ENCODE results near the gene FOXN3.
A peak's percentile ranks its signal among the peaks of the same experiment; 100 is the strongest.

FOXN3 gene

GRCh38 chr14:89249972-89250654, 166.9 kb downstream of the FOXN3 start:
- no peak for DNase-seq (ENCODE audit: low spot score)

DNA sequence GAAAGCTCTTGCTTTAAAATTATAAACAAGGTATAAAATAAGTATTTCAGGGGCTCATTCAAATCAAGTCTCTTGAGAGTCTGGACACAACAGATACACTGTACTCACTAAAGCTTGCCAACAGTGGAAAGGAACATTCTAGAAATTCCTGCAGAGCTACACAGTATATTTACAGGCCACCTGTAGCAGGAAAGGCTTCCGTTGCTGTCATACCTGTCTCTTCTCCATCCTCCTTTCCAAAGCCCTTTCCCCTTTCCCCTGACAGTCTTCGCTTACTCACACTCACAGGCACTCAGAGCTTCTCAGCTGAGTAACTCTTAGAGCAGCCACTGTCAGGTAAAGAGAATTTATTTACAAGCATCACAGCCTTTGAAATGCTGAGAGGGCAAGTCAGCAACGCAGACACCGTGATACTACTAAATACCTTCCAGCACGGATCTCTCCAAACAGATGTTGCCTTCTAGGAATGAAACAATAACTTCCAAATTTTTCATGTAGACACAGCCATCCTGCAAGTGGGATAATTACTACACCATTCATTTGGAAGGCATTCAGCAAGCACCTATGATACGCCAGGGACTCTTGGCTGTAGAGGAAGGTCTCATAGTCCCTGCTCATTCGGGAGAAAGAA, 167.9 kb downstream of the FOXN3 start:
- no peak for DNase-seq (ENCODE audit: low spot score)

DNA sequence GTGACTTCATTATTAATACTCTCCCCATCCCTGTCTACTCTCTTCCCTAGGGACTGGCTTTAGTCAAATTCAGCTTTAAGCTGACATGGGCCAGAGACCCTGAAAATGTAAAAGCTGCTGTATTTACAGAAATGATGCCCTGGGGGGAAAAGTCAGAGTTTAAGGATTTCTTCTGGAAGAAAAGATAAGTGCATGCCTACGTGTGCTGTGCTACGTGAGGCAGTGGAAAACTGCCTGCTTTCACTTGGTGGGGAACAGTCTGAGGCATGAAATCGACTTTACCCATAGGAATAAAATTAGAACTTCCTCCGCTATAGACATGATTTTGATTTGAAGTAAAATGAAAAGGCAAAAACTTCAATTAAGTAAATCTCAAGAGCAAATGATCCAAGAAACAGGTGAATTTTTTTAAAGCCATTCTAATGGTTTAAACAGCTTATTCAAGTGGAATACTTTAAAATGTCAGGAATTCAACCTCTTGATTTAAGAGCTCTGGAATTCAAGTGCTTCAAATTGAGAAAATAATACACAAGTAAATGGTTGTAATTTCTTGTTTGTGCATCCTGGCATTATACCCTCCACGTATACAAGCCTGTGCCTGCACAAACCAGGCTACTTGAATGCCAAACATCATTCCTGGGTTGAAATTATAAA, 168.5 kb downstream of the FOXN3 start:
- no peak for DNase-seq (ENCODE audit: low spot score)

DNA sequence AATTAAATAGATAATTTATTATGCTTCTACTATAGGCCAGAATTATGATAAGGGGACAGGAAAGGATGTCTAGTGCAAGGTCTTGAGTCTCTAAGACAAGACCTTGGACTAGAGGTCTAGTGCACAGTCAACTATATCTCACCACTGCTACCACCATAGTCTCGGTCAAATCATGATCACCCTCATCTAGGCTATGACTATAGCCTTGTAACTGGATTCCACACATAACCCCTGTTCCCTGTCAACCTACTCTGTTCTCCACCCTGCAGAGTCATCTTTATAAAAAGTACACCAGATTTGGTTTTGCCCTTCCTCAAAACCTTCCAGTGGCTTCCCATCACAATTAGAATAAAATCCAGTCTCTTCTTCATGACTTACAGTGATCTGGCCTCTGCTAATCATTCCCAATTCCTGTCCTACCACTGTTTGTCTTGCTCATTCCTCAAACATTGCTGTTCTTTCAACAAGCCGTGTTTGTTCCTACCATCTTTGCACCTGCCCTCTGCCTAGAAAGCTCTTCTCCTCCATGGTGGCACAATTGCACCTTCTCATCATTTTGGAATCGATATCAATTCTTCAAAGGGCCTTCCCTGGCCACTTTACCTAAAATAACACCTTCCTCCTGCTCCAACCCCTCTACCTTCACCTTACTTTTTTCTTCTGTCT, 169.4 kb downstream of the FOXN3 start:
- no peak for DNase-seq (ENCODE audit: low spot score)

DNA sequence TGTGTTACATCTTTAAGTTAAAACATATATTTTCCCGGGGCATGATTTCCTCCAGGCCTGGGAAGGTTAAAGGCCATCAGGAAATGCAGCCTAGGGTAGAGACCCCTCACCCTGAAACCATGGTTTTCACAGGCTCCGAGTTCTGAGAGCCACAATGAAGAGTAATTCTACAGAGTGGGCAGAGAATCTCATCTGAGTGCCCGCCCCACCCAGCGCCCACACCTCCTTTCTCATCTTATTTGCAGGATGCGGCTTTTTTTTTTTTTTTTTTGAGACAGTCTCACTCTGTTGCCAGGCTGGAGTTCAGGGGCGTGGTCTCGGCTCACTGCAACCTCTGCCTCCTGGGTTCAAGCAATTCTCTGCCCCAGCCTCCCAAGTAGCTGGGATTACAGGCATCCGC, 170.7 kb downstream of the FOXN3 start:
- DNase-seq (ENCODE audit: low spot score), result no peak

GRCh38 chr14:89245802-89246201, 171.2 kb downstream of the FOXN3 start:
- DNase-seq (ENCODE audit: low spot score), result no peak

DNA sequence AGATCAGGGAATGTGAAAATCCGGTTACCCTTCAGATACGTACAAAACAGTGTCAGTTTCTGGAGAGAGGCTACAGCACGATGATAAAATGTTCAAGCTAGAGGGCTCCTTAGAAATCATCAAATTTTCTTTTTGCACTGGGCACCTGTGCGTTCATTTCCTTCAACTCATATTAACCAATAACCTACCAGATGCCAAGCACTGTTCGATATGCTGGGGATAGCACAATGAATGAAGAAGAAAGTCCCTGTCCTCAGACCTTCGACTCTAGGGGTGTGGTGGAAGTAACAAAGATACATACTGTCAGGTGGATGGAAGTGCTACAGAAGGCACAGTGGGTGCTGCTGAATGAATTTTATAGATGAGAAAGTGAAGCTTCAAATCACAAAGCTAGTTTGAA, 172.3 kb downstream of the FOXN3 start:
- no peak for DNase-seq (ENCODE audit: low spot score)

GRCh38 chr14:89243741-89244140, 173.3 kb downstream of the FOXN3 start:
- DNase-seq (ENCODE audit: low spot score), result no peak

DNA sequence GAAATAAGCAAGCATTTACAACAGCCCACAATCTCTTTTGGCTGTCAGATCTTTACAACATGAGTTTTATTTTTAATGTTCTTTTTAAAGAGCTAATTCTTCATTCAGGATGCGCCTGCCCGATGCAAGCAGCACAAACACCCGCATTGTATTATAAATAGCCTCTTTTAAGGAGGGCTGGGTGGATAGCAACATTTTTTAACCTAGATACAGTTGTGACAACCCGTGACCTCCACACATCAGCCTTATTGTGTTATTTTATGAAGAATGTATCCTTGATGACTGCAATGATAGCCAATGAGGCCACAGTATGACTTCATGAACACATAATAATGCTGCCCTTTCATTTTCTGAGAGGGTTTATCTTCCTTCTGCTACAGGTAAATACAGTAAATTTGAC, 173.7 kb downstream of the FOXN3 start:
- DNase-seq (ENCODE audit: low spot score), result no peak

DNA sequence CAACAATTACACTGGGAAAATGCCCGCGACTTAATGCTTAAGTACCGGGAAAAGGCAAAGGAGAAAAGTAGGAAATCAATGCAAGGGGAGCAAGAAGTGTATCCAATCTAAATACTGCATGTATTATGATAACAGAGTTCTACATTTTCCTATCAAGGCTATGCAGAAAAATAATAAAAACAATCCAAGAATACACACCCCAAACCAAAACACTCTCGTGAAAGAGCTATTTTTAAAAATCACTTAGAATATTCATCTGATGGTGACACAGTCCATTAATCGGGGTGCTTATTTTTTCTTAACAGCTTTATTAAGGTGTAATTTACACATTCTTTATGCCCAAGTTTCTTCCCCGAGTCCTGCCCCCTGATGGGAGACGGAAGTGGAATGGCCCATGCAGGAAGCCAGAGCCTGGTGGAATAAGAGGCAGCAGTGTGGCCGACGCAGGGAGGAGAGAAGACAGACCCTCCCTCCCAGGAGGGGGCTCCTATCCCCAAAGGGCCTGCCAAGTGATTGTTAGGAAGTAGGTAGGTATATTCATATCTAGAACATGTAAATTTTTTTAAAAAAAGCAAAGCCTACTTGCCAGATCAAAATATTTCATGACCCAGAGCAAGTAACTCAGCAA, 174.3 kb downstream of the FOXN3 start:
- no peak for DNase-seq (ENCODE audit: low spot score)

GRCh38 chr14:89241934-89242651, 174.9 kb downstream of the FOXN3 start:
- DNase-seq (ENCODE audit: low spot score), result no peak

- no peak for DNase-seq (ENCODE audit: low spot score)
Measured at GRCh38 chr14:89241257-89241656, 175.8 kb downstream of the FOXN3 start.

DNA sequence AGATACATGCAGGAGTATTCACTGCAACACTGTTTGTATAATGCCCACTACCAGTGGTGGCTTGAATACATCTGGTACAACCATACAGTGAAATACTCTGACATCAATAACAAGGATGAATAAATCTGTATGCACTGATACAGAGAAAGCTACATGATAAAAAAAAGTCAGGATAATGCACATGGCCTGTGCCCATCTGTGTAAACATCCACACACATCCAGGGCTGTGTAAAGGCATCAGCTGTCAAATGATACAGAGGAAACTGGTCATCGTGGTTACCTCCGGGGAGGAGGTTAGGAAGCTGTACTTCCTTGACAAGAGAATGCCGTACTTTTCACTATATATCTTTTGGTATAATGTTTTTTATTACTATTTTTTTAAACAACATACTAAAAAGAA, 176.6 kb downstream of the FOXN3 start:
- no peak for DNase-seq (ENCODE audit: low spot score)

- DNase-seq (ENCODE audit: low spot score), result no peak
Measured at GRCh38 chr14:89239023-89239422, 178.0 kb downstream of the FOXN3 start.

DNA sequence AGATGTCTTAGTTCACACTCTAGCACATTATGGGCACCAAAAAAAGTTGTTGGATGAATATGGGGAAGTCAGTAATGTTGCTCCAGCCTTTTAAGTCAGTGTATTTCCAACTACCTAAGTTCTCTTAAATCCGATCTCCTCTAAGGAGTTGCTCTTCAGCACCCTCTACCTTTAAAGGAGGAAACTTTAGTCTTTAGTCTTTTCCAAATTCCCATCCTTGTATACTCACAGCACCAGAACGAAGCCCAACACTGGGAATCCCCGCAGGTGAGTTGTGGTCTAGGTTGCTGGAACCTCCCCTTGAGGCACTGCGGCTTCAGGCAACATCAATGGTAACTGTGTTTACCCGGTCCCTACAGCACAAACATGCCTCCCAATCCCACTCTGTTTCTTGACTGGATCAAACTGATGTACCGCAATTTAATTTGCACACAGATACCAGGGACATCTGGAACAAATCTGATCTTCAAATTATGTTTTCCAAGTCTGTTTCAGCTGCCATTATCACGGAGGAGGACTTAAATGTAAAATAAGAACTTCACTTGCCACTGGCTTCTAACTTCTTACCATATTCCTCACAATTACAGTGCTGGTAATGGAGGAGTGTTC, 179.0 kb downstream of the FOXN3 start:
- DNase-seq (ENCODE audit: low spot score), result peak; percentile 41

DNA sequence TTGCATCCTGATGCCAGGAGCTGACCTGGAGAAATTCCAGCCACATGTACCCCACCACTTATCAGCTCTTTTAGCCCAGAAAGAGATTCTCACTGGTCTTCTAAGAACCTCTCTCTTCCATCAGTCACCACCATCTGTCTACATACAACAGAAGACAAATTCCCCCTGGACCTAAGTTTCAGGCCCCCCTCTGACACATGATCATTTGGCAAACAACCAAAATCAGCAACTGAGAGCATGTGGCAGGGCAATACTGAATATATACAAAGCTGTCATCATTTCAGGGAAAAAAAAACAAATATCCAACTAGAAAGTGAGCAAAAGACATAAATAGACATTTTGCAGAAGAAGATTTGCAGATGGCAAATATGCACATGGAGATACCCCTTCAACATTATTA, 180.2 kb downstream of the FOXN3 start:
- DNase-seq (ENCODE audit: low spot score), result no peak

- no peak for DNase-seq (ENCODE audit: low spot score)
Measured at GRCh38 chr14:89233184-89233583, 183.8 kb downstream of the FOXN3 start.

DNA sequence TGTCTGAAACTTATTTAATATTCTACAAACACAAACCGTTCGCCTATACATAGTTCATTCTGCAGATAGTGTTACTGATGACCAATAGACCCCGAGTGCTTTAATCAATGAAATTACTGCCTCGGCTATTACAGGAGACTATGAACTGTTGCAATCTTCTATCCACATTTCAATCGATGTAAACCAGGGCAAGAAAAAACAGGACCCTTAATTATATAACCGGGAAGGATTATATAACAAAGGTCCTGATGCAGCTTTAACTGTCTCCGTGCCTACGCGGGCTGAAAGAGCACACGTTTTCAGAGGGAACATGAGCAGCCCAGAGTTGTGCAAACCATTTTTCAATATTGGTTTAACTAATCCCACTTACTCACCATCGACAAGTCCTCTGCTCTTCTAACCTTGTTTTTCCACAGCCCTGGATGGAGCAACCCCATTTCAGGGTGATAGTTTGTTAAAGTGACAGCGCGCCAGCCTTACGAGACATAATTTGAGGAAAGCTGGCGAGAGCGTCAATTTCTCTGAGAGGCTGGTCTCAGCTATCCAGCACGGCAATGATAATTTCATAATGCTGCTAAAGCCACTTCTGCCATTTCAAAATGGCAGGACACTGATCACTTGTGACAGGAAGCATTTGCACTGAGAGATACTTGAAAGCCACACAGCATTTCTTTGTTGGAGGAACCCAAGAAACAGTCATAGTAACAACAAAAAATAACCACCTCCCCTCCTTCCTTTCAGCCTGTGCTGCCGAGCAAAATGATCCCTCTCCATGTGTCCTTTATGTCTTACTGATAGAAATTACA, 184.6 kb downstream of the FOXN3 start:
- no peak for DNase-seq (ENCODE audit: low spot score)

DNA sequence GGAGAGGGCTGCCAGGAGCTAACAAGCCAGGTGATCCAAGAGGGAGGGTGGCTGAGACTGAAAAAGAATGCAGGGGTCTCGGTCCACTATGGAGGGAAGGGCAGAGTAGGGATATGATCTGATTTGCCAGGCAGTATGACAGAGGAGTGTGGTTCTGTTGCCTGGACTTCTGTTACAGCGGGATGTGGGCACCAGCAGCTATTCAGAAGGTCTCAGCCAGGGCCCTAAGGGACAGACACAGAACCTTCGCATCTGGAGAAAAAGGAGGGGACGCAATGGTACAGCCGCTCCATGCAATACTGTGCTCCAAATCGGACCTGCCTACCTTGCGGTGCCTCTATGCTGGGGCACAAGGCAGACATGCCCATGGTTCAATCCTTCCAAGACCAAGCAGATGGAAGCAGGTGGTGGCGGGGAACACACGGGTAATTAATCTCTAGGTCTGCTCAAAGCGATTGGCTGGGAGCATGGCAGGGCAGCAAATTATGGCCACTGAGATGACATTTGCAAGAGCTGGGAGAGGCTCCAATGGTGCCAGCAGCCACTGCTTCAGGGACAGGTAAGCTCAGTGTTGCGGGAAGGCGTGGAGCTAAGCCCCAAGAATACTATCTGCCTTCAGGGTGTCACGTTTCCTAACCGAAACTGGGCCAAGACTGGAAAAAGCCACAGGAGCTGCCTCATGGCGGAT, 185.5 kb downstream of the FOXN3 start:
- no peak for DNase-seq (ENCODE audit: low spot score)
